GM21526 (cell line): ENCODE results near the gene ZNF256.

Experiments used
- ATAC-seq: cut with Tn5 transposase; IDR thresholded peaks from one replicate; pipeline ENCODE4 v1.9.1; 2021; ENCODE audit warnings: moderate library complexity; ENCODE audit not compliant: unreplicated experiment, low FRiP score

ZNF256 gene

DNA sequence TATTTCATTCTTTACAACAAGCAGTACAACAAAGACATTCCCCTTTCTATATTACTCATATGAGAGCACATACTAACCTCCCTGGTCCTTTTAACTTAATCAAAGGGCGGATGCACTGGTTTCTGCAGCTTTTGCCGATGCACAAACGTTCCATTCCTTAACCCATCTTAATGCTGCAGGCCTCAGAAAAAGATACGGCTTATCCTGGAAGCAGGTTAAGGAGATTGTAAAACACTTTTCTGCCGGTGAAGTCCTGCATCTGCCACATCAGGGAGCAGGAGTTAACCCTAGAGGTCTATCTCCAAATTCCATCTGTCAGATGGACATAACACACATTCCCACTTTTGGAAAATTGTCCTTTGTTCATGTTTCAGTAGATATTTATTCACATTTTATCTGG is 47.2 kb downstream of the ZNF256 start:
- no peak for ATAC-seq
